Calu3 (cell line): Measurements from ENCODE around the gene HTR2B. TPM values are rescaled to one million over a fixed set of nuclear protein-coding genes. Genes with fewer than 3 reads are reported as not detected.

Experiments used
- BruUV-seq: library from RNA; stranded (reverse); fragments of 400-500 nt; replicated peaks from 2 replicates; lab custom pipeline; 2021; lab: Mats Ljungman, UMichigan
- CTCF ChIA-PET: fragments of 300-600 bp; sonication (Branson Sonifier 250); formaldehyde crosslinking; loops from one replicate; lab custom pipeline; 2022; ENCODE audit warnings: antibody characterized with exemption; lab: Charles Lee
- DNase-seq: peaks from one replicate; pipeline ENCODE4 v3.0.0; 2022
- H3K27ac Mint-ChIP-seq: one replicate; pipeline ENCODE4 v1.8.0; 2022; ENCODE audit warnings: mixed read lengths; ENCODE audit not compliant: unreplicated experiment
- H3K27me3 Mint-ChIP-seq: one replicate; pipeline ENCODE4 v1.8.0; 2022; ENCODE audit warnings: mixed read lengths; ENCODE audit not compliant: unreplicated experiment
- H3K36me3 Mint-ChIP-seq: one replicate; pipeline ENCODE4 v1.8.0; 2022; ENCODE audit warnings: mild to moderate bottlenecking, moderate library complexity, mixed read lengths; ENCODE audit not compliant: insufficient read depth, unreplicated experiment
- H3K4me1 Mint-ChIP-seq: one replicate; pipeline ENCODE4 v1.8.0; 2022; ENCODE audit warnings: mild to moderate bottlenecking, low read depth, mixed read lengths; ENCODE audit not compliant: unreplicated experiment
- H3K4me3 Mint-ChIP-seq: one replicate; pipeline ENCODE4 v1.8.0; 2022; ENCODE audit warnings: mild to moderate bottlenecking, low read depth, moderate library complexity, mixed read lengths; ENCODE audit not compliant: unreplicated experiment
- H3K9me3 Mint-ChIP-seq: one replicate; pipeline ENCODE4 v1.8.0; 2022; ENCODE audit warnings: low read depth, mixed read lengths; ENCODE audit not compliant: unreplicated experiment
- intact Hi-C: fragments of 100-400 bp; cut with micrococcal nuclease; formaldehyde crosslinking; loops from one replicate; pipeline ENCODE4 v1.10.0; 2022; ENCODE audit not compliant: unreplicated experiment
- total RNA-seq: library from RNA; stranded (reverse); gene quantifications from 2 replicates; pipeline ENCODE4 v1.2.3, GENCODE V29; 2022
- TF ChIP-seq, protein P1 (sequence below): fragments of 200-600 bp; IDR thresholded peaks from one replicate; pipeline ENCODE4 v1.8.0; 2022; ENCODE audit warnings: antibody characterized with exemption; ENCODE audit not compliant: unreplicated experiment

HTR2B gene
- total RNA-seq, 1 experiment from 2014 or later = not detected

DNA sequence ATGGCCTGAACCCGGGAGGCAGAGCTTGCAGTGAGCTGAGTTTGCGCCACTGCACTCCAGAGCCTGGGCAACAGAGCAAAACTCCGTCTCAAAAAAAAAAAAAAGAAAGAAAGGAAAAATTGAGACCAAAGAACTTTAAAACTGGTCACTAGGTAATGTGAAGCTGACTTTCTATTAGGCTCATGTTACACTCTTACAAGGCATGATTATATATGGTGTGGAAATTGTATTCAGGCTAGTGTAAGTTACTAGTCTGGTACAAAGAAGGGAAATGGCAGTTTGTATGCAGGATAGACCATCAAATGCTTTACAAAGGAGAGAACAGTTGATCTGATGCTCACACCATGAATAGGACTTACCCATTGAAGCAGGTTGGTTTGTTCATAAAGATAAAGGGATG is 38.2 kb upstream of the HTR2B start:
- intact Hi-C loops = no loop called here
- H3K27ac Mint-ChIP-seq = no peak overlapping the region
- peaks cover 47% of the 10 kb centered on the region for H3K36me3 Mint-ChIP-seq
- BruUV-seq = no TSS peak
- CTCF ChIA-PET = interaction anchor here (0.7 kb wide), 1 partner anchor 179 kb away, joined by 6 read pairs; no protein-coding TSS in a partner anchor
- DNase-seq = no peak
- H3K9me3 Mint-ChIP-seq = no peaks in the 10 kb centered on the region
- H3K4me3 Mint-ChIP-seq = no peak overlapping the region
- no peaks in the 10 kb centered on the region for H3K27me3 Mint-ChIP-seq
- peaks cover 26% of the 10 kb centered on the region for H3K4me1 Mint-ChIP-seq
- TF ChIP-seq, protein P1, sequence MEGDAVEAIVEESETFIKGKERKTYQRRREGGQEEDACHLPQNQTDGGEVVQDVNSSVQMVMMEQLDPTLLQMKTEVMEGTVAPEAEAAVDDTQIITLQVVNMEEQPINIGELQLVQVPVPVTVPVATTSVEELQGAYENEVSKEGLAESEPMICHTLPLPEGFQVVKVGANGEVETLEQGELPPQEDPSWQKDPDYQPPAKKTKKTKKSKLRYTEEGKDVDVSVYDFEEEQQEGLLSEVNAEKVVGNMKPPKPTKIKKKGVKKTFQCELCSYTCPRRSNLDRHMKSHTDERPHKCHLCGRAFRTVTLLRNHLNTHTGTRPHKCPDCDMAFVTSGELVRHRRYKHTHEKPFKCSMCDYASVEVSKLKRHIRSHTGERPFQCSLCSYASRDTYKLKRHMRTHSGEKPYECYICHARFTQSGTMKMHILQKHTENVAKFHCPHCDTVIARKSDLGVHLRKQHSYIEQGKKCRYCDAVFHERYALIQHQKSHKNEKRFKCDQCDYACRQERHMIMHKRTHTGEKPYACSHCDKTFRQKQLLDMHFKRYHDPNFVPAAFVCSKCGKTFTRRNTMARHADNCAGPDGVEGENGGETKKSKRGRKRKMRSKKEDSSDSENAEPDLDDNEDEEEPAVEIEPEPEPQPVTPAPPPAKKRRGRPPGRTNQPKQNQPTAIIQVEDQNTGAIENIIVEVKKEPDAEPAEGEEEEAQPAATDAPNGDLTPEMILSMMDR = no peak

DNA sequence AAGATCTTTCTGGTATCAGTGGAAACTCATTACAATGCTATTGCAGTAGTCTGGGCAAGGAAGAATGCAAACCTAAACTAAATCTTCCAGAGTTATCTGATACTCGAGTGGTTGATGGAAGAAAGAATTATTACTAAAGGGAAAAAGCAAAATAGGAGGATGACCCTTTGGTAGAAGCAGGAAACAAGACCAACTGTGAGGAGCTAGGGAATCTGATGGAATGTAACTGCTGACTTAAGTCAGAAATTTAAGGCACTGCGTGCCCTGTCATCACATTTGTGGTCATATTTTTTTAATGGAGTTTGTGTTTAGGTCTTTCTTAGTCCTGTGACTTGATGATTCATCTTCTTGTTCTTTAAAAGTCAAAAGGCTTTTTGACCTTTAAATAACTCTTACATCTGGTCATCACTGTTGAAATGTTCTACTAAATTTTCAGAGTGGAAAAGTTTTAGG is 37.1 kb upstream of the HTR2B start:
- Mint-ChIP-seq H3K4me3 (peak overlapping the region; percentile 43), H3K27me3 (no peaks in the 10 kb centered on the region), H3K36me3 (peaks cover 47% of the 10 kb centered on the region), H3K27ac (peak overlapping the region; percentile 93), H3K4me1 (peaks cover 26% of the 10 kb centered on the region), H3K9me3 (no peaks in the 10 kb centered on the region)
- no TSS peak for BruUV-seq
- CTCF ChIA-PET = interaction anchor here (0.7 kb wide), 1 partner anchor 14 kb away, joined by 3 read pairs; no protein-coding TSS in a partner anchor
- DNase-seq = no peak
- TF ChIP-seq, protein P1 = no peak
- intact Hi-C loops = no loop called here

DNA sequence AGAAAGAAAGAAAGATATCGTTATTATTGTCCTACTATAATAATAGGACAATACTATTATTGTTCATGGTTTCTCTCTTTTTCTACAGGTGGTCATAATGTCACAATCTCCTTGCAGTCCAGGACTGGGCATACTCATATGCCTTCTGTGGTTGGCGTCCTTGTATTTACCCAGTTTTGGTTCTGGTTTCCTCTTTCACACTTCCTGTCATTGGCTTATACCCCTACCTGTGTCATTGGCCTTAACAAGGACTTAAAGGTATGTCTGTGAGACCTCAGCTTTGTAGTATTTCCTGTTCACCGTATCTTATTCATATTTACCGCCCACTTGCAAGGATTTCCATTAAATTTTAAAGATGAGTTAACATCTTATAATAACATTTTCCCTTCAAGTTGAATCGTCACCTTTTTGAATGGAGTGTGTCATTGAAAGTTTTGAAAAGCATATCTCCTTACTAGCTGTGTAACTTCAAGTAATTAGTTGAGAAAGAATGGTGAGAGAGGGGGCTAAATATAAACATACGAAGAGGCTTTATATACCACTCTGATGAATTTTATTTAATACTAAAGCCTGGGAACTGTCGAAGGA is 36.5 kb upstream of the HTR2B start:
- no TSS peak for BruUV-seq
- no peak for DNase-seq
- H3K4me1 Mint-ChIP-seq = peaks cover 26% of the 10 kb centered on the region
- H3K27me3 Mint-ChIP-seq = no peaks in the 10 kb centered on the region
- H3K9me3 Mint-ChIP-seq = no peaks in the 10 kb centered on the region
- intact Hi-C loops = no loop called here
- H3K27ac Mint-ChIP-seq = peak overlapping the region; percentile 93
- TF ChIP-seq, protein P1 = no peak
- H3K4me3 Mint-ChIP-seq = peak overlapping the region; percentile 43
- peaks cover 42% of the 10 kb centered on the region for H3K36me3 Mint-ChIP-seq
- CTCF ChIA-PET = no interaction called here

DNA sequence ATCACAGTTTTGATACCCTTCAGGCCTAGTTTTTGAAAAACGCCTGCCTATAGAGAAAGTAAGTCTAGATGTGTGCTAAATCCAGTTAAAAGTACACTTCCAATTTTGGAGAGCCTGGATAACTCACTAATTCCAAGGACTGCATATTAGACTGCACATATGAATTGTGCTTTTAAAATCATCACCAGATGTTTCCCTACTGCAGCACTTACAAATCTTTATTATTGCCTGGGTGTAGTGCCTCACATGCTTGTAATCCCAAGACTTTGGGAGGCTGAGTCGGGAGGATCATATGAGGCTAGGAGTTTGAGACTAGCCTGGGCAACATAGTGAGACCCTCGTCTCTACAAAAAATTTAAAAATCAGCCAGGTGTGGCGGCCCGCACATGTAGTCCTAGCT is 35.9 kb upstream of the HTR2B start:
- TF ChIP-seq, protein P1 = no peak
- no peak overlapping the region for H3K4me3 Mint-ChIP-seq
- H3K9me3 Mint-ChIP-seq = no peaks in the 10 kb centered on the region
- CTCF ChIA-PET = no interaction called here
- intact Hi-C loops = no loop called here
- peaks cover 26% of the 10 kb centered on the region for H3K4me1 Mint-ChIP-seq
- peaks cover 35% of the 10 kb centered on the region for H3K36me3 Mint-ChIP-seq
- BruUV-seq = no TSS peak
- H3K27me3 Mint-ChIP-seq = no peaks in the 10 kb centered on the region
- no peak overlapping the region for H3K27ac Mint-ChIP-seq
- no peak for DNase-seq
